ENCODE results near the gene DISC1.

DISC1 gene

GRCh38 chr1:231867607-231868006, 241.0 kb downstream of the DISC1 start:
- H3K9ac ChIP-seq (ENCODE audit: low read depth in 1 of 2, low read length in 2 of 2), result no peak overlapping the region
- H3K36me3 ChIP-seq (ENCODE audit: control insufficient read depth in 2 of 2, insufficient read depth in 2 of 2, low read length in 2 of 2), result no peaks in the 10 kb centered on the region
- no peaks in the 10 kb centered on the region for H3K9me3 ChIP-seq (ENCODE audit: control insufficient read depth in 2 of 2, low read length in 2 of 2)
- no peaks in the 10 kb centered on the region for H3K27me3 ChIP-seq (ENCODE audit: control insufficient read depth in 2 of 2, insufficient read depth in 2 of 2, low read length in 2 of 2)
- no peaks in the 10 kb centered on the region for H3K4me1 ChIP-seq (ENCODE audit: control insufficient read depth in 2 of 2, insufficient read depth in 2 of 2, low read length in 2 of 2)
- H3K27ac ChIP-seq (ENCODE audit: low read depth in 2 of 2, low read length in 2 of 2), result no peak overlapping the region
- no peak overlapping the region for H3K4me3 ChIP-seq (ENCODE audit: low read length in 2 of 2)

GRCh38 chr1:231869364-231869763, 242.8 kb downstream of the DISC1 start:
- Histone ChIP-seq H3K9ac (ENCODE audit: low read depth in 1 of 2, low read length in 2 of 2) (no peak overlapping the region), H3K36me3 (ENCODE audit: control insufficient read depth in 2 of 2, insufficient read depth in 2 of 2, low read length in 2 of 2) (no peaks in the 10 kb centered on the region), H3K4me1 (ENCODE audit: control insufficient read depth in 2 of 2, insufficient read depth in 2 of 2, low read length in 2 of 2) (no peaks in the 10 kb centered on the region), H3K4me3 (ENCODE audit: low read length in 2 of 2) (no peak overlapping the region), H3K9me3 (ENCODE audit: control insufficient read depth in 2 of 2, low read length in 2 of 2) (no peaks in the 10 kb centered on the region), H3K27me3 (ENCODE audit: control insufficient read depth in 2 of 2, insufficient read depth in 2 of 2, low read length in 2 of 2) (no peaks in the 10 kb centered on the region), H3K27ac (ENCODE audit: low read depth in 2 of 2, low read length in 2 of 2) (no peak overlapping the region)

GRCh38 chr1:231871471-231871870, 244.9 kb downstream of the DISC1 start:
- H3K4me1 ChIP-seq (ENCODE audit: control insufficient read depth in 2 of 2, insufficient read depth in 2 of 2, low read length in 2 of 2), result no peaks in the 10 kb centered on the region
- no peak overlapping the region for H3K27ac ChIP-seq (ENCODE audit: low read depth in 2 of 2, low read length in 2 of 2)
- H3K36me3 ChIP-seq (ENCODE audit: control insufficient read depth in 2 of 2, insufficient read depth in 2 of 2, low read length in 2 of 2), result no peaks in the 10 kb centered on the region
- no peaks in the 10 kb centered on the region for H3K27me3 ChIP-seq (ENCODE audit: control insufficient read depth in 2 of 2, insufficient read depth in 2 of 2, low read length in 2 of 2)
- no peak overlapping the region for H3K4me3 ChIP-seq (ENCODE audit: low read length in 2 of 2)
- no peak overlapping the region for H3K9ac ChIP-seq (ENCODE audit: low read depth in 1 of 2, low read length in 2 of 2)
- peaks cover 0 to 3% of the 10 kb centered on the region in 2 donors for H3K9me3 ChIP-seq (ENCODE audit: control insufficient read depth in 2 of 2, low read length in 2 of 2)

GRCh38 chr1:231871878-231872277, 245.3 kb downstream of the DISC1 start:
- Histone ChIP-seq H3K4me1 (ENCODE audit: control insufficient read depth in 2 of 2, insufficient read depth in 2 of 2, low read length in 2 of 2) (no peaks in the 10 kb centered on the region), H3K36me3 (ENCODE audit: control insufficient read depth in 2 of 2, insufficient read depth in 2 of 2, low read length in 2 of 2) (no peaks in the 10 kb centered on the region), H3K9me3 (ENCODE audit: control insufficient read depth in 2 of 2, low read length in 2 of 2) (peaks cover 0 to 3% of the 10 kb centered on the region in 2 donors), H3K27ac (ENCODE audit: low read depth in 2 of 2, low read length in 2 of 2) (no peak overlapping the region), H3K9ac (ENCODE audit: low read depth in 1 of 2, low read length in 2 of 2) (no peak overlapping the region), H3K27me3 (ENCODE audit: control insufficient read depth in 2 of 2, insufficient read depth in 2 of 2, low read length in 2 of 2) (no peaks in the 10 kb centered on the region), H3K4me3 (ENCODE audit: low read length in 2 of 2) (no peak overlapping the region)

- H3K4me3 ChIP-seq (ENCODE audit: low read length in 2 of 2), result no peak overlapping the region
- no peaks in the 10 kb centered on the region for H3K27me3 ChIP-seq (ENCODE audit: control insufficient read depth in 2 of 2, insufficient read depth in 2 of 2, low read length in 2 of 2)
- H3K9me3 ChIP-seq (ENCODE audit: control insufficient read depth in 2 of 2, low read length in 2 of 2), result peaks cover 0 to 3% of the 10 kb centered on the region in 2 donors
- H3K4me1 ChIP-seq (ENCODE audit: control insufficient read depth in 2 of 2, insufficient read depth in 2 of 2, low read length in 2 of 2), result no peaks in the 10 kb centered on the region
- H3K36me3 ChIP-seq (ENCODE audit: control insufficient read depth in 2 of 2, insufficient read depth in 2 of 2, low read length in 2 of 2), result no peaks in the 10 kb centered on the region
- H3K27ac ChIP-seq (ENCODE audit: low read depth in 2 of 2, low read length in 2 of 2), result no peak overlapping the region
- no peak overlapping the region for H3K9ac ChIP-seq (ENCODE audit: low read depth in 1 of 2, low read length in 2 of 2)
These were observed 245.9 kb downstream of the DISC1 start for GRCh38 chr1:231872461-231872910.

- Histone ChIP-seq H3K4me1 (ENCODE audit: control insufficient read depth in 2 of 2, insufficient read depth in 2 of 2, low read length in 2 of 2) (no peaks in the 10 kb centered on the region), H3K27ac (ENCODE audit: low read depth in 2 of 2, low read length in 2 of 2) (no peak overlapping the region), H3K9ac (ENCODE audit: low read depth in 1 of 2, low read length in 2 of 2) (no peak overlapping the region), H3K36me3 (ENCODE audit: control insufficient read depth in 2 of 2, insufficient read depth in 2 of 2, low read length in 2 of 2) (no peaks in the 10 kb centered on the region), H3K27me3 (ENCODE audit: control insufficient read depth in 2 of 2, insufficient read depth in 2 of 2, low read length in 2 of 2) (no peaks in the 10 kb centered on the region), H3K4me3 (ENCODE audit: low read length in 2 of 2) (no peak overlapping the region), H3K9me3 (ENCODE audit: control insufficient read depth in 2 of 2, low read length in 2 of 2) (peaks cover 0 to 3% of the 10 kb centered on the region in 2 donors)
These were observed 252.1 kb downstream of the DISC1 start for GRCh38 chr1:231878737-231879136.

GRCh38 chr1:231879296-231879695, 252.7 kb downstream of the DISC1 start:
- Histone ChIP-seq H3K4me1 (ENCODE audit: control insufficient read depth in 2 of 2, insufficient read depth in 2 of 2, low read length in 2 of 2) (no peaks in the 10 kb centered on the region), H3K9ac (ENCODE audit: low read depth in 1 of 2, low read length in 2 of 2) (no peak overlapping the region), H3K36me3 (ENCODE audit: control insufficient read depth in 2 of 2, insufficient read depth in 2 of 2, low read length in 2 of 2) (no peaks in the 10 kb centered on the region), H3K4me3 (ENCODE audit: low read length in 2 of 2) (no peak overlapping the region), H3K27ac (ENCODE audit: low read depth in 2 of 2, low read length in 2 of 2) (no peak overlapping the region), H3K9me3 (ENCODE audit: control insufficient read depth in 2 of 2, low read length in 2 of 2) (peaks cover 0 to 3% of the 10 kb centered on the region in 2 donors), H3K27me3 (ENCODE audit: control insufficient read depth in 2 of 2, insufficient read depth in 2 of 2, low read length in 2 of 2) (no peaks in the 10 kb centered on the region)

GRCh38 chr1:231882333-231882732, 255.7 kb downstream of the DISC1 start:
- Histone ChIP-seq H3K36me3 (ENCODE audit: control insufficient read depth in 2 of 2, insufficient read depth in 2 of 2, low read length in 2 of 2) (no peaks in the 10 kb centered on the region), H3K27ac (ENCODE audit: low read depth in 2 of 2, low read length in 2 of 2) (no peak overlapping the region), H3K4me1 (ENCODE audit: control insufficient read depth in 2 of 2, insufficient read depth in 2 of 2, low read length in 2 of 2) (no peaks in the 10 kb centered on the region), H3K9me3 (ENCODE audit: control insufficient read depth in 2 of 2, low read length in 2 of 2) (no peaks in the 10 kb centered on the region), H3K9ac (ENCODE audit: low read depth in 1 of 2, low read length in 2 of 2) (no peak overlapping the region), H3K4me3 (ENCODE audit: low read length in 2 of 2) (no peak overlapping the region), H3K27me3 (ENCODE audit: control insufficient read depth in 2 of 2, insufficient read depth in 2 of 2, low read length in 2 of 2) (no peaks in the 10 kb centered on the region)

GRCh38 chr1:231882790-231883189, 256.2 kb downstream of the DISC1 start:
- Histone ChIP-seq H3K9me3 (ENCODE audit: control insufficient read depth in 2 of 2, low read length in 2 of 2) (no peaks in the 10 kb centered on the region), H3K27me3 (ENCODE audit: control insufficient read depth in 2 of 2, insufficient read depth in 2 of 2, low read length in 2 of 2) (no peaks in the 10 kb centered on the region), H3K27ac (ENCODE audit: low read depth in 2 of 2, low read length in 2 of 2) (no peak overlapping the region), H3K36me3 (ENCODE audit: control insufficient read depth in 2 of 2, insufficient read depth in 2 of 2, low read length in 2 of 2) (no peaks in the 10 kb centered on the region), H3K4me3 (ENCODE audit: low read length in 2 of 2) (no peak overlapping the region), H3K4me1 (ENCODE audit: control insufficient read depth in 2 of 2, insufficient read depth in 2 of 2, low read length in 2 of 2) (no peaks in the 10 kb centered on the region), H3K9ac (ENCODE audit: low read depth in 1 of 2, low read length in 2 of 2) (no peak overlapping the region)

- no peaks in the 10 kb centered on the region for H3K4me1 ChIP-seq (ENCODE audit: control insufficient read depth in 2 of 2, insufficient read depth in 2 of 2, low read length in 2 of 2)
- H3K9me3 ChIP-seq (ENCODE audit: control insufficient read depth in 2 of 2, low read length in 2 of 2), result no peaks in the 10 kb centered on the region
- no peak overlapping the region for H3K4me3 ChIP-seq (ENCODE audit: low read length in 2 of 2)
- H3K27me3 ChIP-seq (ENCODE audit: control insufficient read depth in 2 of 2, insufficient read depth in 2 of 2, low read length in 2 of 2), result no peaks in the 10 kb centered on the region
- no peak overlapping the region for H3K27ac ChIP-seq (ENCODE audit: low read depth in 2 of 2, low read length in 2 of 2)
- no peak overlapping the region for H3K9ac ChIP-seq (ENCODE audit: low read depth in 1 of 2, low read length in 2 of 2)
- no peaks in the 10 kb centered on the region for H3K36me3 ChIP-seq (ENCODE audit: control insufficient read depth in 2 of 2, insufficient read depth in 2 of 2, low read length in 2 of 2)
These were observed 256.8 kb downstream of the DISC1 start for GRCh38 chr1:231883382-231883781.
